ENCODE measurements around the gene E2F1. TPM values are rescaled to one million over a fixed set of nuclear protein-coding genes. Genes with fewer than 3 reads are reported as not detected.
A peak's percentile ranks its signal among the peaks of the same experiment; 100 is the strongest.

The E2F1 gene
- total RNA-seq, 4 donors from 2014 or later: 2.1 to 32.2 (median 4.9) TPM

- H3K27ac ChIP-seq: no peak overlapping the region
- H3K4me1 ChIP-seq: peaks cover 0 to 46% (median 13%) of the 10 kb centered on the region in 4 donors
- H3K4me3 ChIP-seq: no peak overlapping the region
- H3K36me3 ChIP-seq: peaks cover 0 to 12% (median 0%) of the 10 kb centered on the region in 3 donors
- no peak for DNase-seq
- TF ChIP-seq, protein P1, sequence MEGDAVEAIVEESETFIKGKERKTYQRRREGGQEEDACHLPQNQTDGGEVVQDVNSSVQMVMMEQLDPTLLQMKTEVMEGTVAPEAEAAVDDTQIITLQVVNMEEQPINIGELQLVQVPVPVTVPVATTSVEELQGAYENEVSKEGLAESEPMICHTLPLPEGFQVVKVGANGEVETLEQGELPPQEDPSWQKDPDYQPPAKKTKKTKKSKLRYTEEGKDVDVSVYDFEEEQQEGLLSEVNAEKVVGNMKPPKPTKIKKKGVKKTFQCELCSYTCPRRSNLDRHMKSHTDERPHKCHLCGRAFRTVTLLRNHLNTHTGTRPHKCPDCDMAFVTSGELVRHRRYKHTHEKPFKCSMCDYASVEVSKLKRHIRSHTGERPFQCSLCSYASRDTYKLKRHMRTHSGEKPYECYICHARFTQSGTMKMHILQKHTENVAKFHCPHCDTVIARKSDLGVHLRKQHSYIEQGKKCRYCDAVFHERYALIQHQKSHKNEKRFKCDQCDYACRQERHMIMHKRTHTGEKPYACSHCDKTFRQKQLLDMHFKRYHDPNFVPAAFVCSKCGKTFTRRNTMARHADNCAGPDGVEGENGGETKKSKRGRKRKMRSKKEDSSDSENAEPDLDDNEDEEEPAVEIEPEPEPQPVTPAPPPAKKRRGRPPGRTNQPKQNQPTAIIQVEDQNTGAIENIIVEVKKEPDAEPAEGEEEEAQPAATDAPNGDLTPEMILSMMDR (IDR thresholded peaks at IDR 0.05): no peak
- no peak for TF ChIP-seq POLR2A (IDR thresholded peaks at IDR 0.05)
- no peaks in the 10 kb centered on the region for H3K9me3 ChIP-seq
- H3K27me3 ChIP-seq: no peaks in the 10 kb centered on the region
These were observed 17.0 kb downstream of the E2F1 start for GRCh38 chr20:33669224-33669623.

- peak overlapping the region in 1 of 4 donors; percentile 75 for H3K4me3 ChIP-seq
- H3K9me3 ChIP-seq: no peaks in the 10 kb centered on the region
- peak overlapping the region in 2 of 4 donors; percentile 94 to 95 for H3K27ac ChIP-seq
- H3K27me3 ChIP-seq: no peaks in the 10 kb centered on the region
- peaks cover 0 to 48% (median 12%) of the 10 kb centered on the region in 4 donors for H3K4me1 ChIP-seq
- peaks cover 0 to 12% (median 0%) of the 10 kb centered on the region in 3 donors for H3K36me3 ChIP-seq
- no peak for TF ChIP-seq POLR2A (IDR thresholded peaks at IDR 0.05)
- TF ChIP-seq, protein P1 (IDR thresholded peaks at IDR 0.05): no peak
- no peak for DNase-seq
These were observed 17.6 kb downstream of the E2F1 start for GRCh38 chr20:33668466-33669155.

- TF ChIP-seq, protein P1 (IDR thresholded peaks at IDR 0.05): peak; percentile 87 to 99 (median 94)
- no peak for TF ChIP-seq POLR2A (IDR thresholded peaks at IDR 0.05)
- DNase-seq: peak; percentile 76 to 90 (median 89)
- Histone ChIP-seq H3K27ac (peak overlapping the region; percentile 84 to 95 (median 93)), H3K36me3 (peaks cover 0 to 12% (median 0%) of the 10 kb centered on the region in 3 donors), H3K4me3 (peak overlapping the region; percentile 63 to 75 (median 66)), H3K4me1 (peaks cover 0 to 45% (median 10%) of the 10 kb centered on the region in 4 donors), H3K9me3 (no peaks in the 10 kb centered on the region), H3K27me3 (no peaks in the 10 kb centered on the region)
These were observed 18.3 kb downstream of the E2F1 start for GRCh38 chr20:33667676-33668465.

GRCh38 chr20:33667245-33667675 is 18.9 kb downstream of the E2F1 start:
- DNase-seq: peak in 2 of 3 donors; percentile 81 to 84
- Histone ChIP-seq H3K9me3 (no peaks in the 10 kb centered on the region), H3K4me1 (peaks cover 0 to 44% (median 10%) of the 10 kb centered on the region in 4 donors), H3K27me3 (no peaks in the 10 kb centered on the region), H3K27ac (peak overlapping the region; percentile 84 to 95 (median 93)), H3K36me3 (peaks cover 0 to 12% (median 0%) of the 10 kb centered on the region in 3 donors), H3K4me3 (peak overlapping the region; percentile 63 to 75 (median 66))
- no peak for TF ChIP-seq POLR2A (IDR thresholded peaks at IDR 0.05)
- TF ChIP-seq, protein P1 (IDR thresholded peaks at IDR 0.05): no peak

- no peaks in the 10 kb centered on the region for H3K27me3 ChIP-seq
- H3K36me3 ChIP-seq: peaks cover 0 to 12% (median 0%) of the 10 kb centered on the region in 3 donors
- TF ChIP-seq, protein P1 (IDR thresholded peaks at IDR 0.05): peak in 3 of 6 experiments; percentile 32 to 51 (median 48)
- peak; percentile 87 to 96 for TF ChIP-seq POLR2A (IDR thresholded peaks at IDR 0.05)
- H3K4me1 ChIP-seq: peaks cover 0 to 40% (median 10%) of the 10 kb centered on the region in 4 donors
- H3K4me3 ChIP-seq: peak within 1 kb of the TSS; percentile 63 to 75 (median 66)
- H3K9me3 ChIP-seq: no peaks in the 10 kb centered on the region
- peak within 1 kb of the TSS; percentile 84 to 95 (median 93) for H3K27ac ChIP-seq
- peak; percentile 97 to 99 (median 98) for DNase-seq
These were observed 19.6 kb downstream of the E2F1 start, which contains the start of gene ACTL10 for GRCh38 chr20:33666293-33667244. TSS of gene ACTL10 (plus strand) at chr20:33666943. CDS start at chr20:33667498, 555 bp downstream.
